NOMO-1 treated with dmso at 0.1 percent for 144 hours (cell line): ENCODE data around the gene DIP2B.

Experiments
- DNase-seq: peaks from one replicate; lab custom pipeline; 2025; ENCODE audit not compliant: unreplicated experiment; lab: John Stamatoyannopoulos, UW

DIP2B gene

GRCh38 chr12:50611021-50611744 lies 106.4 kb downstream of the DIP2B start:
- DNase-seq: no peak

DNA sequence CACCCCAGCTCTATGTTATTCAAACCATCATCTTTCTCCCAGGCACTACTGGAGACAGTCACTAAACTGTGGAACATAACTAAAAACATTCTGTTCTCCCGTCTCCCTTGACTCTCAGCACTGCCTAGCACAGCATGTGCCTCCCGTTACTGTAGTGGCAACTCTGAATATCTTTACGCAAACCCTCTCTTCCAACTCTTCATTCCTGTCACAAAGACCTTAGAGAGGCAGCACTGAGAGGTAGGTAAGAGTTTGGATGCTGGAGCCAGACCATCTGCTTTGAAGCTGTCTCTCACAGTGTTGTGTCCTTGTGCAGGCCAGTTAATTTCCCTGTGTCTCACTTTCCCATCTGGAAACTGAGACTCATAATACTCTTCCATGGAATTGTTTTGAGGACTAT lies 108.1 kb downstream of the DIP2B start:
- DNase-seq: no peak

DNA sequence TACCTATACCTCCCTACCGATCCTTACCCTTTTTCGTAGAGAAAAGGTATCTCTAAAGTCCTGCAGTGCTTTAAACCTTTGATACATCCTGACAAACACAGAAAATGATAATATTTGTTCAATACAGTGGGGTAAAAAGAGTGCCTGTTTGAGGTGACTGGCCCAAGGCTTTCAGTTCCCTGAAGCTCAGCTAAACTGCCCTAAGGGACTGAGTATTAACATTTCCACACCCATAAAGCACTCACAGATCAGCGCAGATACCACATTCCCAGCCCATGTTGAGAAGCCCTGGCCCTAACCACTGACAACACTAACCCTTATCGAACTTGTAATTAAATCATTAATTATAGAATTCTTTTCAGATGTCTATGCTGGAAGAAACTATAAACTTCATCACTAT lies 108.7 kb downstream of the DIP2B start:
- no peak for DNase-seq

GRCh38 chr12:50614167-50614759 lies 109.5 kb downstream of the DIP2B start:
- no peak for DNase-seq

DNA sequence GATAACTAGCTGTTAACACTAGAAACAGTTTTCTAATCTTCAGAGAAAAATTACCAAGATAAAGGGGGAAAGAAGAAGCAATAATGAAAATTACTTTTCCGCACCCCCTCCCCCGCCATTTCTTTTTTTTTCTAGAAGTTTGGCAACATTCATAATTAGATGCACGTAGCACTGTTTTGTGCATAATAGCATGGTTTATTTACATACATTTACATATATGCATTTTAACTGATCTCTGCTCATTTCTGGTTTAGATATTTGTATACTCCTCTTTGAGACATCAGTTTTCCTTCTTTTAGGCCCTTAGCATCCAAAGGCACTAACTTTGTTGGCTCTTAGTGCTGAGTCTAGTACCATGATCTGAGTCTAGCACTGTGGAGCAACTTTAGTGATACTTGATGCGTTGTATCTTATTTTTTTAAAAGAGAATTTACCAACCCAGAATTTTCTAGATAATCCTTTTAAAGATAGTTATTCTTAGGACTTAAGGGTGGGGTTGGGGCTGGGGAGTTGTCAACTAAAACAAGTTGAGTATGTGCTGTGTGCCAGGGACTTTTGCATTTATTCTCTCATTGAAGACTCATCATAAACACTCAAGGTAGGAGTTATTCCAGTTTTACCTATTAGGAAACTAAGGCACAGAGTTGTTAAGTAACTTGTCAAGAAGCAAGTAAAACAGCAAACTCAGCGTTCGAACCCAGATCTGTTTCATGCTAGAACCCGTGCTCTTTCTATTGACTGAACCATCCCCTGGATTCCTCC lies 110.5 kb downstream of the DIP2B start:
- no peak for DNase-seq

- DNase-seq: no peak
These were observed 111.1 kb downstream of the DIP2B start for GRCh38 chr12:50615907-50616296.

GRCh38 chr12:50617657-50618056 lies 112.9 kb downstream of the DIP2B start:
- no peak for DNase-seq

DNA sequence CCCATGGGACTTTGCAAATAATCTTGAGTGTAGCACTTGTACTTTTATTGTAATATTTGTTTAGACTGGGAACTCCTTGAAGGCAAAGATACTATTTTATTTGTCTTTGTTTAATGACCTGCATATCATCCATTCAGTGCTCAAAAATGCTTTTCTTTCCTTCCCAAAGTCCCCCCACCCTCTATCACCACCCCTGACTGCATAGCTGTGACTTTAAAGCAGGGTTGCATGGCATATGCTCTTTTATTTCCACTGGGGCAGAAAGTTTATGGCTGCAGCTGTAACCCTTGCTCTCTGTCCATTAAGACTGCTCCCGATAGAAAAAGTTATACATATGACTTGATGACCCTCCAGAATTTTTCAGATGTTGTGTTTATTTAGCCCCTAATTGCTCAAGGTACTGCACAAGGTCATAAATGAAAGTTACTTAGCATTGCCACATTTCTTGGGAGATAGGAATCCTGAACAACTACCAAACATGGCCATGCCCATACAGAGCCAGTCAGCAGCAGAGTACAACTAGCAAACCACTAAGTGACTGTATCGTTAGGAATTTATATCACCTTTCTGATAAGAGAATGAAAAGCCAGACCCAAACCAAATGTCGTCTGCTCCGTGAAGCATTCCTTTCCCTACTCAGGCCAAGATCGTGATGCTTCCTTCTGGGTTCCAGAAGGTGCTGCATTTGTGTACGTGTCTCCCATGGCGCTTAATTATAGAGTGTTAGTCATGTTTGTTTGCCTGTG lies 114.3 kb downstream of the DIP2B start:
- DNase-seq: no peak

- DNase-seq: no peak
These were observed 114.8 kb downstream of the DIP2B start for GRCh38 chr12:50619610-50619958.

DNA sequence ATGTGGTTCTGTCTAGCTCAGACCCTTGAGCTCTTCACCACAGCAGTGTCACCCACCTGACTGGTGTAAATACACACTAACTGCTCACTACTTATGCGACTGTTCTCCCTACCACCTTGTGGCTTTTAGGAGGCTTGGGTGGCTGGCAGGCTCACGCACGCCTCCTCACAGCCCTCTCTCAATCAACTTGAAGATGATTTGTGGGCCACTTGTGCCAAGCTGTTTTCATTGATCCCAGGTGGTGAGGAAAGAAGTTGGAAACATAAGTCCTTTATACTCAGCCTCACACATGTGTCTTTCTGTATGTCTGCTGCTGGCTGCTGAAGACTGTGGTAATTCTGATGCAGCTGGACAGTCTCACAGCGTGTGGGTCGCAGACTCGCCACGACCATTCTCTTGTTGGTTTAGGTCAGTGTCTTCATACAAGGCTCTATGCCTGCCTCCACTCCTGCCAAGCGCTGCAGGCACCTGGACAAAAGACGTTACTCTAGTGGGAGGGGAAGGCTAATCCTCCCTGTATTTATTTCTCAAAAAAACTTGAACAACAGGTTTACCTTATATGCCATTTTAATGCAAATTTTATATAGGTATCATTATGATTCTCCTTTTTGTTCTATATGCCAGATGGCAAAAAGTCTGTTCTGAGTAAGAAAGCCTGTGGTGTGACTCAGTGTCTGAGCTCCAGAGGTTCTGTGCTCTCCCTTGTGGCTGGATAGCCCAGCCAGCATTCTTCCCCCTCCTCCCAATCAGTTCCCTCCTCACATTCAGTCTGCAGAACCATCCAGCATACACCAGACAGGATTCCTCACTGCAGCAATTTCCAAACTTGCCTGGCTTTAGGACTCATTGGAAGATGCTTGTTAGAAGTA lies 115.6 kb downstream of the DIP2B start:
- no peak for DNase-seq

- DNase-seq: no peak
These were observed 116.2 kb downstream of the DIP2B start for GRCh38 chr12:50620978-50621360.

GRCh38 chr12:50621399-50622300 lies 116.9 kb downstream of the DIP2B start:
- DNase-seq: no peak

DNA sequence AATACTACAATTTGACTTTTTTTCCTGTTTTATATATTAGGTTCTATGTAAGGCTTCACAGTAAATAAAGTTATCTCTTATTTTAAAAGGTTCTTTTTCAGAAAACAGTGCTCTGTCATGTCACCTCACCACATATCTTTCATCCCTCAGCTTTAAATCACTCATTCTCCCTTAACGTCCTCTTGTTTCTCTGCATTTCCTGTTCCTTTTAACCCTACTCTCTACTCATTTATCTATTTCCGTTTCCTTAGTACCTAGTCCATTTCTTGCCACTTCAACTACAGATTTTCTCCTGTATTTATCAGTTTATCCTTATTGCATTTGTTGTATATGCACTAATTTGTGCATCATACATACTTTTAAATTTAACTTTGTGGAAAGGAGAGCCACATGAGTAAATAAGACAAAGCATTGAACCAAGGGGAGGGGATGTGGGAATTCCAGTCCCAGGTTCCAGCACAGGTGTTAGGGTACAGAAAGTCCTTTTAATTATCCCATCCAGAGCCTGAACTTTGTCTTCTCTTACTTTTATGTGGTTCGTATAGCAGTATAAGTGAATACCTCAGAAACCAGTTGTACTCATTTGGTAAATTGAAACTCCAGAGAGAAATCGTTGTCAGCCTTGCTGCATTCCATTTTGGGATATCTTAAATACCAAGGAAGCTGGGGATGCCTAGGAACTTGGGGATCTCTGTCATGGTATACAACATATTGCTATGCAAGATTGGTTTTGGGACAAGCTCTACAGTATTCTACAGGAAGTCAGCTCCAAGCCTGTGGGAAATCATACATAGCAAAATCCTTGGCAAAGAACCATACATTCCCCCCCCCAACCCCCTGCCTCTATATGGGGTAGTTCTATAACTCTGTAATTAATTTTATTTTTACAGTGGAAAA lies 120.5 kb downstream of the DIP2B start:
- no peak for DNase-seq

DNA sequence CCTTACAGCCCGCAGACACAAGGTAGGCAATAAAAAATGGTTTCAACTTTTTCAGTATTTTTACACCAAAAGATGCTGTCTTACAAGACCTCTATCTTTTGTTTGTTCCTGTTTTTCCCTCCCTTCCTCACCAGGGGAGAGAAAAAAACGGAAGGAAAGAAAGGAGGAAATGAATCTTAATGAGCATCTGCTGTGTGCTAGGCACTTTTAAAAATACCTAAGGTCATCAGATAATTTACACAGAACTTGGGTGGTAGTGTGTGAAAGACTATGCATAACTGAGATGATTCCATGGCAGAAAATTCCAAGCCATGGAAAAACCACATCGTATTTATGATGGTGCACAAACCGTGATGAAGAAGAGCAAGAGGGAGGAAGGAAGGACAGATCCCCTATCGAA lies 121.2 kb downstream of the DIP2B start:
- DNase-seq: peak; percentile 79

DNA sequence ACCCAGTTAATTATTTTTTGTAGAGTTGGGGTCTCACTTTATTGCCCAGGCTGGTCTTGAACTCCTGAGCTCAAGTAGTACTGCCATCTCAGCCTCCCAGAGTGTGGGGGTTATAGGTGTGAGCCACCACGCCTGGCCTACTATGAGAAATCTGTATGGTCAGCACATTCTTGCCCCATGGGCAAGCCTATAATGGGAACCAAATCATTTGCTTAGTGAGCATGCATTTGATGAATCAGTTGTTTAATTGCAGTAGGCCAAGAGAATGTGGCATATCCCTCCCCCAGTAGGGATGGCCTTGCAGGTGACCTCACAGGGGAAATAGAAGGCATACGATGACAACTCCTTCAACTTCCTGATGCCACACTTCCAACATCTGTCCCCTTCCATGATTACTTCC lies 122.7 kb downstream of the DIP2B start:
- DNase-seq: no peak

GRCh38 chr12:50628394-50628793 lies 123.6 kb downstream of the DIP2B start:
- DNase-seq: no peak

DNA sequence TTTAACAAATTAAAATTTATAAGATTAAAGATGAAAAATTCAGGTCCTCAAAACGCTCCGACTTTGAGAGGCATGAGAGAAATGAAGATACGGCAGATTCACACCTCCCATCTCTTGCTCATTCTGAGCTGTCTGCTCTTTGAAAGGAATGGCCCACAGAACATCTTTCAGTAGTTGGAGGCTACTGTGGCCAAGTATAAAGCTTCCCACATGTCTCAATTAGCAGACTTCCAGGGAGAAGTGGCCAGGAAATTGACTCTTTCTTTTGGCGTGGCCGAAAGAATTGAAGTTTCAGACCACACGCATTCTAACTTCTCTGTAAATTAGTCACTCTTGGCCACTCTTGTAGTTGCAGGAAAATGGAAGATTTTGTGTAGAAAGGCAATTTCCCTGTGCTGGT lies 129.2 kb downstream of the DIP2B start:
- DNase-seq: no peak

GRCh38 chr12:50634379-50634778 lies 129.6 kb downstream of the DIP2B start:
- DNase-seq: no peak

DNA sequence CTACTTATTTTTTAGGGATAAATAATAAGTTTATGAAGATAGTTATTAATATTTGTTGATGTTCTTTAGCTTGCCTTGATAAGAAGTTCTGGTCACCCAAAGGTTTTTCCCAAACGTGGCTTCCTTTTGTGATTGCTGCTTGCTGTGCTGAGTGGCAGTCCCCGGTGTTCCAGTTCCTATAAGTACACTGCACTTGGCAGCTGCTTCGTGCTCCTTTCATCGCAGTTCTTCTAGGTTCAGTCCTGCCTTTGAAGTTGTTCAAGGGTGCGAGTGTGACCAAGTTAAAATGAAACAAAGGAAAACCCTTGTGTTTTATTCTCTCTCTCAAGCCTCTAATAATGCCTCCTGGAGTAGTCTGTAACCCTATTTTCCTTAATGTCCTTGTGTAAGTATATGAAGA lies 130.6 kb downstream of the DIP2B start:
- no peak for DNase-seq
